C4-2B (cell line): ENCODE results near the gene APLF.

Source experiments
- H3K27ac ChIP-seq: fragments of 450-650 bp; 2 replicates; pipeline ENCODE4 v1.5.1; 2017
- CTCF ChIP-seq: fragments of 450-650 bp; conservative IDR thresholded peaks from 2 replicates; pipeline ENCODE4 v1.5.1; 2017; ENCODE audit warnings: mild to moderate bottlenecking
- ZFX ChIP-seq: fragments of 450-650 bp; IDR thresholded peaks from 2 replicates; pipeline ENCODE4 v1.6.1; 2017

APLF gene

GRCh38 chr2:68607837-68608236, 140.5 kb downstream of the APLF start:
- TF ChIP-seq ZFX: no peak
- TF ChIP-seq CTCF: no peak

DNA sequence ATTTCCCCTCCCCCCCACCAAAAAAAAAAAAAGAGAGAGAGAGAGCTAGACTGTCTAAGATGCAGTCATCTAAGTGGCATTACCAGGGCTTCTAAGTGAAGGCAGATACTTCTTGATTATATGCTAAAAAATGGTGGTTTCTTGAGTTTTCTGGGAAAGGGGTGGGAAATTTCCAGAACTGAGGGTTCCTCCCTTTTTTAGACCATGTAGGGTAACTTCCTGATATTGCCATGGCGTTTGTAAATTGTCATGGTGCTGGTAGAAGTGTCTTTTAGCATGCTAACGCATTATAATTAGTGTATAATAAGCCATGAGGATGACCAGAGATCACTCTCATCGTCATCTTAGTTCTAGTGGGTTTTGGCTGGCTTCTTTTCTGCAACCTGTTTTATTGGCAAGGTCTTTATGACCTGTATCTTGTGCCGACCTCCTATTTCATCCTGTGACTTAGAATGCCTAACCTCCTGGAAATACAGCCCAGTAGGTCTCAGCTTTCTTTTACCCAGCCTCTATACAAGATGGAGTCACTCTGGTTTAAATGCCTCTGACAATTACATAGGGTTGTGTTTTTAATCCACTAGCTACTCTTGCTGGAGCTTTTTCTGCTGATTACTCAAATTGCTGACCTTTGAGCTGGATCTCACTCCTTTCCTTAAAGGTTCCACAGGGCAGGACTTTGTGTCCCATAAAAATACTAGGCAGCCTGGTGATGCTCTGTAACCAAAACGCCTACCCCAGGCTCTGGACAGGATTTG, 145.6 kb downstream of the APLF start:
- TF ChIP-seq ZFX (no peak), CTCF (no peak)
- H3K27ac ChIP-seq: no peak overlapping the region

More at GRCh38 chr2:68607837-68608236, 140.5 kb downstream of the APLF start:
- no peak overlapping the region for H3K27ac ChIP-seq

- TF ChIP-seq ZFX (no peak), CTCF (no peak)
- no peak overlapping the region for H3K27ac ChIP-seq
Measured at GRCh38 chr2:68620772-68621171, 153.4 kb downstream of the APLF start.

- no peak overlapping the region for H3K27ac ChIP-seq
- TF ChIP-seq CTCF (no peak), ZFX (no peak)
Measured at GRCh38 chr2:68623820-68624219, 156.4 kb downstream of the APLF start.

- TF ChIP-seq ZFX (no peak), CTCF (no peak)
- H3K27ac ChIP-seq: no peak overlapping the region
Measured at GRCh38 chr2:68627615-68628014, 160.2 kb downstream of the APLF start.
